Neural cell (in vitro differentiated cells): ENCODE results near the gene FAM227A. TPM values are rescaled to one million over a fixed set of nuclear protein-coding genes. Genes with fewer than 3 reads are reported as not detected.
A peak's percentile ranks its signal among the peaks of the same experiment; 100 is the strongest.

Source experiments
- H2AFZ ChIP-seq: fragments of 200-600, 300-800 bp; sonication (generic), shearing (Covaris generic); 2 replicates; pipeline ENCODE4 v1.6.0; 2014; ENCODE audit warnings: low read depth, mild to moderate bottlenecking, antibody characterized with exemption, low read length, moderate library complexity
- H3F3A ChIP-seq: fragments of 200-600 bp; shearing (Covaris generic); 2 replicates; pipeline ENCODE4 v1.6.1; 2016; ENCODE audit warnings: mild to moderate bottlenecking, moderate library complexity, mixed read lengths, antibody characterized with exemption, low read length; ENCODE audit not compliant: insufficient read depth, poor library complexity, severe bottlenecking
- H3K27ac ChIP-seq: fragments of 200-600, 300-800 bp; sonication (generic), shearing (Covaris generic); 2 replicates; pipeline ENCODE4 v1.5.1; 2014; ENCODE audit warnings: mild to moderate bottlenecking, low read length, moderate library complexity
- H3K27me3 ChIP-seq: fragments of 300-800, 200-600 bp; sonication (generic), shearing (Covaris generic); 2 replicates; pipeline ENCODE4 v1.6.0; 2014; ENCODE audit warnings: mild to moderate bottlenecking, low read depth, low read length, moderate library complexity; ENCODE audit not compliant: insufficient read depth
- H3K36me3 ChIP-seq: fragments of 300-800, 200-600 bp; sonication (generic), shearing (Covaris generic); 2 replicates; pipeline ENCODE4 v1.5.1; 2014; ENCODE audit warnings: mild to moderate bottlenecking, antibody characterized with exemption, low read length, moderate library complexity; ENCODE audit not compliant: insufficient read depth
- H3K4me2 ChIP-seq: fragments of 300-800, 200-600 bp; sonication (generic), shearing (Covaris generic); 2 replicates; pipeline ENCODE4 v1.6.0; 2014; ENCODE audit warnings: mild to moderate bottlenecking, low read length
- H3K4me3 ChIP-seq: fragments of 300-800, 200-600 bp; sonication (generic), shearing (Covaris generic); 2 replicates; pipeline ENCODE4 v1.5.1; 2014; ENCODE audit warnings: mild to moderate bottlenecking, low read length, moderate library complexity
- H3K79me2 ChIP-seq: fragments of 200-600 bp; shearing (Covaris generic); replicated peaks from 2 replicates; pipeline ENCODE4 v1.6.0; 2014; ENCODE audit warnings: mild to moderate bottlenecking, low read length, moderate library complexity; ENCODE audit not compliant: insufficient read depth
- H3K9ac ChIP-seq: fragments of 300-800, 200-600 bp; sonication (generic), shearing (Covaris generic); 2 replicates; pipeline ENCODE4 v1.6.1; 2016; ENCODE audit warnings: mild to moderate bottlenecking, low read length, mixed read lengths
- H3K9me2 ChIP-seq: fragments of 200-600 bp; shearing (Covaris generic); 2 replicates; pipeline ENCODE4 v1.6.1; 2016; ENCODE audit warnings: mild to moderate bottlenecking, low read length, mixed read lengths; ENCODE audit not compliant: insufficient read depth
- H3K9me3 ChIP-seq: fragments of 200-600, 300-800 bp; sonication (generic), shearing (Covaris generic); 2 replicates; pipeline ENCODE4 v1.6.1; 2016; ENCODE audit warnings: mild to moderate bottlenecking, mixed run types, low read length, moderate library complexity, mixed read lengths
- H4K20me1 ChIP-seq: fragments of 200-600 bp; shearing (Covaris generic); 2 replicates; pipeline ENCODE4 v1.6.1; 2016; ENCODE audit warnings: mild to moderate bottlenecking, mixed run types; ENCODE audit not compliant: insufficient read depth
- EP300 ChIP-seq: fragments of 450-650 bp; conservative IDR thresholded peaks from 2 replicates; pipeline ENCODE4 v1.6.1; 2014; ENCODE audit warnings: antibody characterized with exemption, mild to moderate bottlenecking, moderate library complexity; ENCODE audit not compliant: poor library complexity, severe bottlenecking
- EZH2 ChIP-seq: fragments of 200-600, 300-800 bp; shearing (Covaris generic), sonication (generic); IDR thresholded peaks from 2 replicates; pipeline ENCODE4 v1.6.1; 2014; ENCODE audit warnings: antibody characterized with exemption, low read length, borderline replicate concordance, mild to moderate bottlenecking; ENCODE audit not compliant: insufficient read depth, poor library complexity, severe bottlenecking
- MXI1 ChIP-seq: fragments of 450-650 bp; conservative IDR thresholded peaks from 2 replicates; pipeline ENCODE4 v1.6.1; 2014; ENCODE audit warnings: antibody characterized with exemption, mild to moderate bottlenecking; ENCODE audit not compliant: poor library complexity, severe bottlenecking
- POLR2AphosphoS5 ChIP-seq: IDR thresholded peaks from 2 replicates; pipeline ENCODE4 v1.6.1; 2012
- RAD21 ChIP-seq: fragments of 450-650 bp; conservative IDR thresholded peaks from 2 replicates; pipeline ENCODE4 v1.6.1; 2014; ENCODE audit warnings: antibody characterized with exemption, mild to moderate bottlenecking, moderate library complexity
- SMC3 ChIP-seq: fragments of 450-650 bp; conservative IDR thresholded peaks from 2 replicates; pipeline ENCODE4 v1.6.1; 2014; ENCODE audit warnings: antibody characterized with exemption, mild to moderate bottlenecking, moderate library complexity; ENCODE audit not compliant: poor library complexity
- TAF1 ChIP-seq: IDR thresholded peaks from 2 replicates; pipeline ENCODE4 v1.6.1; 2012; ENCODE audit warnings: low read depth
- polyA plus RNA-seq: library from polyadenylated mRNA; depleted of rRNA; stranded (reverse); fragments of >200 nt; gene quantifications from 2 replicates; pipeline ENCODE4 v1.2.3, GENCODE V29; 2014
- TF ChIP-seq, protein P1 (sequence below): fragments of 450-650 bp; IDR thresholded peaks from 2 replicates; pipeline ENCODE4 v1.5.1; 2014; ENCODE audit warnings: antibody characterized with exemption, mild to moderate bottlenecking, moderate library complexity; ENCODE audit not compliant: poor library complexity, severe bottlenecking
- TF ChIP-seq, protein P2 (sequence below): IDR thresholded peaks from 2 replicates; pipeline ENCODE4 v1.6.1; 2012; ENCODE audit warnings: borderline replicate concordance

Gene FAM227A
- polyA plus RNA-seq, 1 donor from 2014 or later = 14.0 TPM

DNA sequence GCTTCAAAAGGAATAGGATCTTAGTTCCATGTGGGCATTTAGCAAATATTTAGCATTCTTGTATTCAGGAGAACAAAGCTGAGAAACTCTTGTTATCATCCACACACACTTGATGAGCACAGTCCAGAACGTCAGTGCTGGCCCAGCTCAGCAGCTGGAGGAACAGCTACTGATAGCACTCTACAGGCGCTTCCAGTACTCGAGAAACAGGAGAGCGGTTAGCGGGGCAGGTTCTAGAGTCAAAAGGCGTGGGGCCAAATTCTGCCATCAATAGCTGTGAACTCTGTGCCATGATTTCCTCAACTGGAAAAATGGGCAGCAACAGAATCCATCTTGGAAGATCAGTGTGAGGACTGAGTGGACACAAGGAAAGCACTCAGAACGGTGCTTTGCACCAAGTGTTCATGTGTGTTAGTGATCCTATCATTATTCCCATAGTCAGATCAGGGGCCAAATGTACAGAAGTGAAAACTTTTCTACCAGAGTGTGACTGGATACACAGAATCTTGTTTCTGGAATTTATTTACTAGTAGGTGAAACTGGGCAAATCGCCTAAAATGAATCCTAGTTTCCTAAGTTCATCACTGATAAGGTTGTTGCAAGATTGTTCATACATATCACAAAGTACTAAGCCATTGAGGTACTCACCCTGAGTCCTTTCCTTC, 41.4 kb upstream of the FAM227A start:
- Histone ChIP-seq H3K36me3 (no peaks in the 10 kb centered on the region), H3K27ac (no peak overlapping the region), H3K9ac (no peak overlapping the region), H2AFZ (no peak overlapping the region), H3K9me3 (no peaks in the 10 kb centered on the region), H3K4me3 (peak overlapping the region; percentile 94), H4K20me1 (no peaks in the 10 kb centered on the region), H3K27me3 (no peaks in the 10 kb centered on the region), H3K9me2 (no peaks in the 10 kb centered on the region), H3K4me2 (peak overlapping the region; percentile 98), H3F3A (no peaks in the 10 kb centered on the region), H3K79me2 (peaks cover 70% of the 10 kb centered on the region)
- TF ChIP-seq TAF1 (no peak), EZH2 (no peak), RAD21 (no peak), MXI1 (no peak), SMC3 (no peak), POLR2AphosphoS5 (no peak)
- TF ChIP-seq, protein P1, sequence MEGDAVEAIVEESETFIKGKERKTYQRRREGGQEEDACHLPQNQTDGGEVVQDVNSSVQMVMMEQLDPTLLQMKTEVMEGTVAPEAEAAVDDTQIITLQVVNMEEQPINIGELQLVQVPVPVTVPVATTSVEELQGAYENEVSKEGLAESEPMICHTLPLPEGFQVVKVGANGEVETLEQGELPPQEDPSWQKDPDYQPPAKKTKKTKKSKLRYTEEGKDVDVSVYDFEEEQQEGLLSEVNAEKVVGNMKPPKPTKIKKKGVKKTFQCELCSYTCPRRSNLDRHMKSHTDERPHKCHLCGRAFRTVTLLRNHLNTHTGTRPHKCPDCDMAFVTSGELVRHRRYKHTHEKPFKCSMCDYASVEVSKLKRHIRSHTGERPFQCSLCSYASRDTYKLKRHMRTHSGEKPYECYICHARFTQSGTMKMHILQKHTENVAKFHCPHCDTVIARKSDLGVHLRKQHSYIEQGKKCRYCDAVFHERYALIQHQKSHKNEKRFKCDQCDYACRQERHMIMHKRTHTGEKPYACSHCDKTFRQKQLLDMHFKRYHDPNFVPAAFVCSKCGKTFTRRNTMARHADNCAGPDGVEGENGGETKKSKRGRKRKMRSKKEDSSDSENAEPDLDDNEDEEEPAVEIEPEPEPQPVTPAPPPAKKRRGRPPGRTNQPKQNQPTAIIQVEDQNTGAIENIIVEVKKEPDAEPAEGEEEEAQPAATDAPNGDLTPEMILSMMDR = no peak

DNA sequence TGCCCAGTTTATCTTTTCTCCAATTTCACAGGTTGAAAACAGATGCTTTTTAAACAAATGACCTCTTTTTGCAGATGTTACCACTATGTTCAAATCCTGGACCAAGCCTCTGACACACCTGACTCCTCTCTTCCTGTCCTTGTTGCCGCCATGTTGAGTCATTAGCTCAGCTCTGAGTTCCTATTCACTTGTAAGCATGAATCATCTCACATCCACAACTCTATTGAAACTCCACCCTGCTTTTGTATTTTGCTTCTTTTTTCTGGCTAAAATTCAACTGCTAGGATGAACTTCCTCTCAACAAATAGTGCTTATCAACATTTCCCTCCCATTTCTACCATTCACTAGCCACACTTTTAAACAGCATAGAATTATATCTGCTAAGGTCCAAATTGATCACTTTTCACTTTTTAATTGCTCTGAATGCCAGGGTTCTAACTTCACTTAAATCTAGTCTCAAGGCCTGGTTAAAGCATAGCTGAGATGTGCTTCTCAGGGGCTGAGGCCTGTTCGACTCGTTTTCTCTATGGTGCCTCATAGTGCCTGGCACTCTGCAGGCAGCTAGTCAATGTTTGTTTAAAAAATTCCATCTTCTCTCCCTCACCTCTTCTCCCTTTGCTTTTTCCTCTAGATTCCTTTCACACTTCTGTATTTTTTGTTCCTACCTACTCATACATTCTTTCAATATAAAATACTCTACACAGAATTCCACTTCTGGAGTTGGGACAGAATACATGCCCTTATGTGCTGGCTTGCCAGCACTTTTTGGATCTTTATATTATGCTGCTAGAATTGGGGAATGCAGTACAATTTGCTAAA, 40.6 kb upstream of the FAM227A start:
- peaks cover 70% of the 10 kb centered on the region for H3K79me2 ChIP-seq
- H3K9me3 ChIP-seq = no peaks in the 10 kb centered on the region
- H3K9ac ChIP-seq = no peak overlapping the region
- no peak for TF ChIP-seq SMC3
- TF ChIP-seq, protein P1 = no peak
- TF ChIP-seq POLR2AphosphoS5 = no peak
- no peak for TF ChIP-seq RAD21
- no peak for TF ChIP-seq EZH2
- no peak for TF ChIP-seq EP300
- no peak for TF ChIP-seq TAF1
- no peak for TF ChIP-seq MXI1
- TF ChIP-seq, protein P2, sequence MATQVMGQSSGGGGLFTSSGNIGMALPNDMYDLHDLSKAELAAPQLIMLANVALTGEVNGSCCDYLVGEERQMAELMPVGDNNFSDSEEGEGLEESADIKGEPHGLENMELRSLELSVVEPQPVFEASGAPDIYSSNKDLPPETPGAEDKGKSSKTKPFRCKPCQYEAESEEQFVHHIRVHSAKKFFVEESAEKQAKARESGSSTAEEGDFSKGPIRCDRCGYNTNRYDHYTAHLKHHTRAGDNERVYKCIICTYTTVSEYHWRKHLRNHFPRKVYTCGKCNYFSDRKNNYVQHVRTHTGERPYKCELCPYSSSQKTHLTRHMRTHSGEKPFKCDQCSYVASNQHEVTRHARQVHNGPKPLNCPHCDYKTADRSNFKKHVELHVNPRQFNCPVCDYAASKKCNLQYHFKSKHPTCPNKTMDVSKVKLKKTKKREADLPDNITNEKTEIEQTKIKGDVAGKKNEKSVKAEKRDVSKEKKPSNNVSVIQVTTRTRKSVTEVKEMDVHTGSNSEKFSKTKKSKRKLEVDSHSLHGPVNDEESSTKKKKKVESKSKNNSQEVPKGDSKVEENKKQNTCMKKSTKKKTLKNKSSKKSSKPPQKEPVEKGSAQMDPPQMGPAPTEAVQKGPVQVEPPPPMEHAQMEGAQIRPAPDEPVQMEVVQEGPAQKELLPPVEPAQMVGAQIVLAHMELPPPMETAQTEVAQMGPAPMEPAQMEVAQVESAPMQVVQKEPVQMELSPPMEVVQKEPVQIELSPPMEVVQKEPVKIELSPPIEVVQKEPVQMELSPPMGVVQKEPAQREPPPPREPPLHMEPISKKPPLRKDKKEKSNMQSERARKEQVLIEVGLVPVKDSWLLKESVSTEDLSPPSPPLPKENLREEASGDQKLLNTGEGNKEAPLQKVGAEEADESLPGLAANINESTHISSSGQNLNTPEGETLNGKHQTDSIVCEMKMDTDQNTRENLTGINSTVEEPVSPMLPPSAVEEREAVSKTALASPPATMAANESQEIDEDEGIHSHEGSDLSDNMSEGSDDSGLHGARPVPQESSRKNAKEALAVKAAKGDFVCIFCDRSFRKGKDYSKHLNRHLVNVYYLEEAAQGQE = no peak
- H3K36me3 ChIP-seq = no peaks in the 10 kb centered on the region
- H3K27ac ChIP-seq = no peak overlapping the region
- peak overlapping the region; percentile 94 for H3K4me3 ChIP-seq
- no peaks in the 10 kb centered on the region for H4K20me1 ChIP-seq
- H3K9me2 ChIP-seq = no peaks in the 10 kb centered on the region
- H3F3A ChIP-seq = no peaks in the 10 kb centered on the region
- no peak overlapping the region for H2AFZ ChIP-seq
- H3K27me3 ChIP-seq = no peaks in the 10 kb centered on the region
- peak overlapping the region; percentile 98 for H3K4me2 ChIP-seq
